GM12865 (cell line): ENCODE measurements around the gene FGD4.

ENCODE experiments used
- DNase-seq: peaks from one replicate; pipeline ENCODE4 v3.0.0; 2010; ENCODE audit warnings: low read depth
- H3K4me3 ChIP-seq: 2 replicates; pipeline ENCODE4 v1.5.1; 2011; ENCODE audit warnings: mild to moderate bottlenecking, low read depth, low read length, control low read depth
- CTCF ChIP-seq: IDR thresholded peaks from 2 replicates; pipeline ENCODE4 v1.5.1; 2011; ENCODE audit warnings: low read length, control low read depth, low read depth, inconsistent platforms; ENCODE audit not compliant: insufficient read depth; ENCODE audit errors: missing control alignments

Gene FGD4

GRCh38 chr12:32451816-32452215 is 52.5 kb downstream of the FGD4 start:
- TF ChIP-seq CTCF: no peak
- H3K4me3 ChIP-seq: no peak overlapping the region
- DNase-seq: no peak

- no peak for DNase-seq
- no peak overlapping the region for H3K4me3 ChIP-seq
- TF ChIP-seq CTCF: no peak
Measured at GRCh38 chr12:32454075-32454474, 54.7 kb downstream of the FGD4 start.

- DNase-seq: no peak
- no peak overlapping the region for H3K4me3 ChIP-seq
- no peak for TF ChIP-seq CTCF
Measured at GRCh38 chr12:32454866-32455265, 55.5 kb downstream of the FGD4 start.

GRCh38 chr12:32455607-32456071 is 56.3 kb downstream of the FGD4 start:
- DNase-seq: peak; percentile 65
- peak; percentile 49 for TF ChIP-seq CTCF
- peak overlapping the region; percentile 20; the same call in 1 of the 2 replicates for H3K4me3 ChIP-seq

- DNase-seq: no peak
- no peak for TF ChIP-seq CTCF
- H3K4me3 ChIP-seq: no peak overlapping the region
Measured at GRCh38 chr12:32457251-32458025, 58.1 kb downstream of the FGD4 start.

- TF ChIP-seq CTCF: no peak
- H3K4me3 ChIP-seq: no peak overlapping the region
- DNase-seq: no peak
Measured at GRCh38 chr12:32460638-32461037, 61.3 kb downstream of the FGD4 start.

GRCh38 chr12:32462908-32463307 is 63.5 kb downstream of the FGD4 start:
- H3K4me3 ChIP-seq: no peak overlapping the region
- DNase-seq: no peak
- no peak for TF ChIP-seq CTCF
